ENCODE results near the gene LAMA4. TPM values are rescaled to one million over a fixed set of nuclear protein-coding genes. Genes with fewer than 3 reads are reported as not detected.

Gene LAMA4
- total RNA-seq, 1 experiment from 2014 or later, result 1.1 TPM

DNA sequence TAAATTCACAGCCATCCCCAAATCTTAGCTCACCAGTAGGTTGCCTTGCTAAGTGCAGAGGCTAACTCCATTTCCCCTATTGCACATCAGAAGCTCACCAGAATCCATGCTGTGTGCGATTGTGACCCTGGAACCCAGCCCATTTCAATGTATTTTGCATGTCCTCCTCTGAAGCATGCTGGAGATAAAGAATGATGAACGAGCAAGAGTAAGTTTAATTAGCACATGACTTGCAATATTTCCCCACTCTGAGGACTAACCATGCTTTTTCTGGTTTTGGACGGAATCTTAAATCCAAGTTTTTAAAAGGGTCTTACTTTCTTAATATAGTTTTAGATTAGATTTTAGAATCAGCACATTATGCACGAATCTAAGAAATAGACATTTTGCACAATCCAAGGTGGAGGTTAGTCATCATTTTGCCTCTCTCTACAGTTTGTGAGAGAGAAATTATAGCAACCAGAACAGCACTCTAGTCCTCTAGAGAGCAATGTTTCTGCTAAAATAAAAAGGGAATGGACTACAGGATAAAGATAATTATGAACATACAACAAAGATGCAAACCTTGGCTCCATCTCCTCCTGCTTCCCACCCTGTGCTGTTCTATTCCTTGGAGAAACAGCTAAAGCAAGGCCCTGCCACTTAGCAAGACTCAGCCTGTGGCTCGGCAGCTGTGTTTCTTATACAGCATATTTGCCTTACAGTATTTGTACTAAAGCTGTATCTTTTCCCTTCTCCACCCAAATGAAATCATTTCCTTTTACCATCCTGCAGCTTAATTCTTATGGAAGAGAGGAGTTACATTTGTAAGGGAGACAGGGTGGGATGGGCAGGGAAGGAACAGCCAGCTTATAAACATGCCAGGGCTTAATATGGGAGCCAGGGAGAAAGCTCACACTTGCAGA is 24.9 kb upstream of the LAMA4 start:
- Histone ChIP-seq H3T11ph (ENCODE audit: low read length) (no peak overlapping the region), H3K4me2 (ENCODE audit: insufficient read depth, insufficient read length, low read length) (no peak overlapping the region)

More for the DNA sequence above, 24.9 kb upstream of the LAMA4 start:
- Mint-ChIP-seq H3K9me3 (no peaks in the 10 kb centered on the region), H3K4me1 (peaks cover 4% of the 10 kb centered on the region in 2 experiments), H3K36me3 (ENCODE audit: insufficient read depth in 1 of 3, low read depth in 3 of 3) (no peaks in the 10 kb centered on the region), H3K27ac (no peak overlapping the region), H3K4me3 (no peak overlapping the region), H3K27me3 (ENCODE audit: low read depth) (no peaks in the 10 kb centered on the region)
- Histone ChIP-seq H3K27me3 (ENCODE audit: insufficient read depth, low read length) (no peaks in the 10 kb centered on the region), H3K9me3 (ENCODE audit: control insufficient read depth, low read depth, low read length) (no peaks in the 10 kb centered on the region), H3K9ac (ENCODE audit: extremely low read depth, insufficient read length, low read length) (no peak overlapping the region), H2BK15ac (ENCODE audit: low read depth, low read length) (no peak overlapping the region), H3K4ac (ENCODE audit: low read depth, low read length) (no peak overlapping the region), H4K5ac (ENCODE audit: insufficient read length, low read depth, low read length) (no peak overlapping the region), H3K23me2 (ENCODE audit: insufficient read length, low read depth, low read length, poor library complexity, severe bottlenecking) (no peaks in the 10 kb centered on the region), H3K4me1 (ENCODE audit: insufficient read depth, low read length) (no peaks in the 10 kb centered on the region), H3K79me1 (ENCODE audit: insufficient read depth, low read depth, low read length, poor library complexity, severe bottlenecking) (no peaks in the 10 kb centered on the region), H4K20me1 (ENCODE audit: control insufficient read depth, insufficient read depth, insufficient read length) (no peaks in the 10 kb centered on the region), H2AK5ac (ENCODE audit: insufficient read length, low read length) (no peak overlapping the region), H2AFZ (ENCODE audit: low read length) (no peak overlapping the region), H4K8ac (replicated peaks; ENCODE audit: insufficient read length, low read depth, low read length) (no peak overlapping the region), H3K56ac (ENCODE audit: insufficient read length, low read depth, low read length) (no peak overlapping the region), H4K91ac (ENCODE audit: insufficient read length, low read depth, low read length) (no peak overlapping the region), H3K23ac (ENCODE audit: insufficient read length, low read depth, low read length) (no peak overlapping the region), H3K27ac (ENCODE audit: insufficient read length, low read depth, low read length) (no peak overlapping the region), H2BK5ac (ENCODE audit: insufficient read length, low read length) (no peak overlapping the region), H3K14ac (ENCODE audit: insufficient read depth, low read length) (no peak overlapping the region), H2BK20ac (ENCODE audit: low read depth, low read length, poor library complexity, severe bottlenecking) (no peak overlapping the region), H2BK12ac (ENCODE audit: insufficient read length, low read depth, low read length) (no peak overlapping the region), H3K18ac (ENCODE audit: insufficient read length, low read depth, low read length) (no peak overlapping the region), H2BK120ac (ENCODE audit: low read depth, low read length, poor library complexity, severe bottlenecking) (no peak overlapping the region), H3K79me2 (ENCODE audit: insufficient read depth, low read length) (no peaks in the 10 kb centered on the region)
- no CpG with 5 or more reads among the region's 5 CpGs for WGBS (ENCODE audit: extremely low coverage, insufficient read length, low lambda C conversion rate)
- DNase-seq, result no peak
- TF ChIP-seq, protein P1, sequence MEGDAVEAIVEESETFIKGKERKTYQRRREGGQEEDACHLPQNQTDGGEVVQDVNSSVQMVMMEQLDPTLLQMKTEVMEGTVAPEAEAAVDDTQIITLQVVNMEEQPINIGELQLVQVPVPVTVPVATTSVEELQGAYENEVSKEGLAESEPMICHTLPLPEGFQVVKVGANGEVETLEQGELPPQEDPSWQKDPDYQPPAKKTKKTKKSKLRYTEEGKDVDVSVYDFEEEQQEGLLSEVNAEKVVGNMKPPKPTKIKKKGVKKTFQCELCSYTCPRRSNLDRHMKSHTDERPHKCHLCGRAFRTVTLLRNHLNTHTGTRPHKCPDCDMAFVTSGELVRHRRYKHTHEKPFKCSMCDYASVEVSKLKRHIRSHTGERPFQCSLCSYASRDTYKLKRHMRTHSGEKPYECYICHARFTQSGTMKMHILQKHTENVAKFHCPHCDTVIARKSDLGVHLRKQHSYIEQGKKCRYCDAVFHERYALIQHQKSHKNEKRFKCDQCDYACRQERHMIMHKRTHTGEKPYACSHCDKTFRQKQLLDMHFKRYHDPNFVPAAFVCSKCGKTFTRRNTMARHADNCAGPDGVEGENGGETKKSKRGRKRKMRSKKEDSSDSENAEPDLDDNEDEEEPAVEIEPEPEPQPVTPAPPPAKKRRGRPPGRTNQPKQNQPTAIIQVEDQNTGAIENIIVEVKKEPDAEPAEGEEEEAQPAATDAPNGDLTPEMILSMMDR (conservative IDR thresholded peaks at IDR 0.05), result no peak
